HG02763 (cell line): ENCODE measurements around the gene WDR93.

Experiments
- ATAC-seq: cut with Tn5 transposase; IDR thresholded peaks from one replicate; pipeline ENCODE4 v1.9.1; 2021; ENCODE audit warnings: mild to moderate bottlenecking, moderate library complexity; ENCODE audit not compliant: unreplicated experiment

The WDR93 gene

GRCh38 chr15:89747708-89748682 is 57.4 kb downstream of the WDR93 start:
- no peak for ATAC-seq

- no peak for ATAC-seq
These were observed 58.4 kb downstream of the WDR93 start for GRCh38 chr15:89749054-89749453.

- no peak for ATAC-seq
These were observed 58.9 kb downstream of the WDR93 start for GRCh38 chr15:89749526-89749925.

- no peak for ATAC-seq
These were observed 59.4 kb downstream of the WDR93 start for GRCh38 chr15:89749951-89750559.

DNA sequence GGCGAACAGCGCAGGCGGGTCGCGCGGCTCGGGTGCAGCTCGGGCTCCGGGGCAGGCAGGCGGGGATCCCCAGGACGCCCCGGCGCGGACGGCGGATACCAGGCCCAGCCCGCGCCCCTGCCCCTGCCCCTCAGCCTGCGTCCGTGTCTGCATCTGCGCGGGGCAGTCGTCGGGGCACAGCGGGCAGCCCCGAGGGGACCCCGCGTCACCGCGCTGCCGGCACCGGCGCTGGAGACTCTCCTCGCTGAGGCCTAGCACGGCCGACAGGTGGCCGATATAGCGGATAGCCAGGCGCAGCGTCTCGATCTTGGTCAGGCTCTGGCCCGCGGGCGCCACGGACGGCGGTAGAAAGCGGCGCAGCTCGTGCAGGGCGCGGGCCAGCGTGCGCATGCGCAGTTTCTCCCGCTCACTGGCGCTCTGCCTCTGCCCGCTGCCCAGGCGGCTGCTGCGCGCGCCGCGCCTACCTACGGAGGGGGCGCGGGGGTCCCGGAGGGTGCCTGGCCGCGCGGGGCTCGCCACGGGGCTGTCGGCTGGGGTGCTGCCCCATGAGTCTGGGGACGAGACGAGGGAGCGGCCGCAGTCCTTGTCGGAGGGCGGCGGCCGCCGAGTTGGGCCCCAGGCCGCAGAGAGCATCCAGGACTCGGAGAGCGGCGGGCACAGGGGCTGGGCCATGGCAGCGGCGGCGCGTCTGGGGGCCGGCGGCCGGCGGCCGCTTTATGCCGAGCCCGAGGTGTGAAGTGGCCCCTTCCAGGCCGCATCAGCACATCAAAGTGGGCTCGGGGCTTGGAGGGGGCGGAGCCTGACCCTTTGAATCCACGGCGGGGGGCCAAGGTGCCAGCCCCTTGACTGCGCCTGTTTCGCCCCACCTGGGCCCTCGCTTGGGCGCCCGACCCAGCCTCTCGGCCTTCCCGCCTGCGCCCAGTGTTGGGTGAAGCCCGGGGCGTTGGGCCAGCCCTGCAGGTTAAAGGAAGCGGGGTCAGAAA is 60.2 kb downstream of the WDR93 start, which contains the start of gene MESP1:
TSS of gene MESP1 (minus strand) at position 690 of the 983 bp plus-strand sequence. CDS start at position 672, 18 bp downstream.
- ATAC-seq, result peak; percentile 86

GRCh38 chr15:89751748-89752147 is 61.1 kb downstream of the WDR93 start:
- ATAC-seq, result no peak

- ATAC-seq, result no peak
These were observed 63.2 kb downstream of the WDR93 start for GRCh38 chr15:89753855-89754254.

GRCh38 chr15:89754361-89755154 is 63.9 kb downstream of the WDR93 start:
- no peak for ATAC-seq

DNA sequence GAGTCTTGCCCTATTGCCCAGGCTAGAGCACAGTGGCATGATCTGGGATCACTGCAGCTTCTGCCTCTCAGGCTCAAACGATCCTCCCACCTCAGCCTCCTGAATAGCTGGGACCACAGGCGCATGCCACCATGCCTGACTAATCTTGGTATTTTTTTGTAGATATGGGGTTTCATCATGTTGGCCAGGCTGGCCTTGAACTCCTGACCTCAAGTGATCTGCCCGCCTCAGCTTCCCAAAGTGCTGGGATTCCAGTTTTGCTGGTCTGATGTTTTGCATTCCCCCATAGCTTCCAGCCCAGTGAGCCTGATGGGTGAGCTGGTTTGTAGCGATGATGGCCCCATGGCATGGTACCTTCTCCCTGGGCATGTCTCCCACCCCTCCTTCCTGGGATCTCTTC is 65.1 kb downstream of the WDR93 start:
- no peak for ATAC-seq

- no peak for ATAC-seq
These were observed 66.3 kb downstream of the WDR93 start for GRCh38 chr15:89756897-89757296.

GRCh38 chr15:89758283-89758682 is 67.7 kb downstream of the WDR93 start:
- ATAC-seq, result no peak

DNA sequence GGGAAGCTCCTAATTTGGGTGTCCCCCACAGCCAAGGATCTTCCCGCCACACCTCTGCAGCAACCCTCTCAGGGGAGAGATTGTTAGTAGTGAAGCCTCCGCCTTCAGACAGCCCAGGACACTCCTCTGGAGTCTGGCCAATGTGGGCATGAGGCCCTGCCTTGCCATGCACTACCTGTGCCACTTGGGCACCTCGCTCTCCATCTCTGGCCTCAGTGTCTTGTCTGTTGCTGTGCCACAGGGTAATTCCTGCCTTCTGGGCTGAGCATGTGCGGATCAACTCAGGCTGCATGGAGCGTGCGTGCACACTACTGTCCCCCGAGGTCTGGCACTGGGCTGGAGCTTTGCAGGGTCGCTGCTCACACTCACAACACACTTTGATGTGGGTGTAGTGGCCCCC is 68.4 kb downstream of the WDR93 start:
- no peak for ATAC-seq

GRCh38 chr15:89759835-89760234 is 69.2 kb downstream of the WDR93 start:
- no peak for ATAC-seq

DNA sequence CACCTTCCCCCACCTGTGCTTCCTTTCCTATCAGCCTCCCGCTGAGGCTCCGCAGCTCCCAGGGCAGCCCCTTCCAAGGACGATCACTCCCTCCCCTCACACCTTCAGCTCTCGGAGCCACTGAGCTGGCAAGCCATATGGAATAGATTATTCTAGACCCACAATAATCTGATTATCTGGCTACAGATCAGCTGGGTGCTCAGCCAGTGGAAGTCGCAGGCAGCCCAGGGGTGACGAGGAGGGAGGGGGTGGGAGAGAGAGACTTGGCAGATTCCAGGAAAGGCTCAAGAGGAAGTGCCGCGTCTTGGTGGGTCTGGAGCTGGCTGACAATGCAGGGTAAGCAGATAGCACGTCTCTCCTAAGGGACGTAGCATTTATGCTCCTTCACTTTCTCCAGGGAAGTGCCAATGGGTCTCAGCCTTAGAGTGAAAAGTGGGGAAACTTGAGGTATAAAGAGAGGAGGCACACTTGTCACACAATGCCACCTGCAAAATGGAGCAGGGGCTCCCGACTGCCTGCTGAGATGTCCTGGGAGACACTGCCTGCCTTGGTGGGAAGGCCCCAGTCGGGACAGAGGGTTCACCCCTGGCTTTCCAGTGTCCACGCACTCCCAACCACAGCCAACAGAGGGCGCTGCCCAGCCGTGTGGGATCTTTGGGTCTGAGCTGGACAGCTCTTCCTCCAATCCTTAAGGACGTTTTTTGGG is 69.8 kb downstream of the WDR93 start:
- no peak for ATAC-seq

DNA sequence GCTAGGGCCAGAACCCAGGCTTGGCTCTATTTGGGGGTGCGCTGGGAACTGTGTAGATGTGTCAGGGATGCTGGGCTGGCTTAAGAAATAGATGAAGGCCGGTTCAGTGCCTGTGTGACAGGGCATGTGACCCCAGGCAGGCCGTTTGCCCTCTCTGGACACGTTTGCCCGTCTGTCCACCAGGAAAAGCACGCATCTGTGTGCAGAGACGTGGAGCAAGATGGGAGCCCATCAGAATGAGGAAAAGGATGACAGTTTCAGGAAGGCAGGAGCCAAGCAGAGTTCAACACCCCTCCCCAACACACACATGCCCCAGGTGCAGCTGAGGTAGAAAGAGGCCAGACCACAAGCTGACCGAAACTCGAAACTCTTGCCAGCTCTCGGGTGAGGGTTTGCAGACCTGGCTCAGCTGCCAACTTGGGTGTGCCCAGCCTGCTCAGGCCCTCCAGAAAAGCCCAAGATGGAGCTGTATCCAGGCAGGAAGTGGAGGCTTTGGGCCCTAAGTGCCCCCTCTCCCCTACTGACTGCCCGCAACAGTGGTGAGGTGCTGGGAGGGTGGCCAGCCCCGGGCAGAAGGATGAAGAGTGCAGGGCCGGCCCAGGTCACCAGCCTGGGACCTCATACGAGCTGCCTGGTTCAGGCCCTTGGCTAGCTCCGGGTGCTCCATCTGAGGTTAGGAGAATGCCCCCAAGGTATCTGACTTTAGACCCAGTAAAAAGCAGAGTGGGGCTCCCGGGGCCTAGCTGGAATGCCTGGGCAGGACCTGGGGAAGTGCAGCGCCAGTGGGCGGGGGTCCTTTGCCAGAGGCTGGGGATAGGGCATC is 70.6 kb downstream of the WDR93 start:
- ATAC-seq, result peak; percentile 58

DNA sequence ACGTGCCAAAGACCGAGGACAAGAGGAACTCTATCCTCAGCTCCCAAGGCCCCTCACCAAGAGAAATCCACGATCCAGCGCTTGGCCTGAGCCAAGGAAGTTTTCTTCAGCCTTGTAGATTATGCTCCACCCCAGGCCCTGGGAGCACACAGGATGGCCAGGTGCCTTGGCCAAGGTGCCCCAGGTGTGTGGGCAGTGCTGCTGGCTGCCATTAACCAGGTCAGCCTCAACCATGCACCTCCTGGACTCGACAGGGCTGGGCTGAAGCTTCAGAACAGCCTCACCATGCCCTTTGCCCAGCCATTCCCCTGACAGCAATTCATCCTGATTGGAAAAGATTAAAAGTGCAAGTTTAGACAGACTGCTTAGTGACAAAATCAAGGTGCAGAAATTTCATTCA is 71.3 kb downstream of the WDR93 start:
- no peak for ATAC-seq

DNA sequence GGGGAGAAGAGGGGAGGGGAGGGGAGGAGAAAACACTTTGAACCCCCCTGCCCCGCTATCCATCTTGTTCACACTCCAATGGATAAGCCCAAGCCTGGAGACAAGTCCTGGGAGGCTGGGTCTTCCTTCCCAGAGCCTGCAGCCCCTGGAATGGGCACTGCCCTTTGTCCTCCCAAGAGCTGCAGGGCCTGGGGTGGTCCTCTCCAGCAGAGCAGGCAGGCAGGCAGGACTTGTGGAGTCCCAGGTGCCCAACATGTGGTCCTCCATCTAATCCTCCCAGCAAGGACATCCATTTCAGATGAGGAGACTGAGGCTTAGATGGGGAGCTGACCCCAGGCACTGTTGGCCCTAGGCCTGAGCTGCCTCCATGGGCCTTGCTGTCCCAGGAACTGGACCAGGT is 75.1 kb downstream of the WDR93 start:
- no peak for ATAC-seq
